Effector memory CD4-positive, alpha-beta T cell (primary cell): Measurements from ENCODE around the gene STAP2.
"Not testable (repeated sequence)": the region's sequence is repeated elsewhere in the genome, so short reads cannot be mapped to it uniquely, and the experiment has no call there.

Experiments used
- DNase-seq, 3 donors: peaks; one replicate each; pipeline ENCODE4 v3.0.0-alpha.2; 2020
- H3K27ac ChIP-seq: 2 replicates; pipeline ENCODE4 v1.7.0; 2013; ENCODE audit warnings: mild to moderate bottlenecking, low read length, moderate library complexity; ENCODE audit not compliant: insufficient read depth, poor library complexity, severe bottlenecking
- H3K27me3 ChIP-seq: replicated peaks from 2 replicates; pipeline ENCODE4 v1.7.0; 2013; ENCODE audit warnings: mild to moderate bottlenecking, low read length; ENCODE audit not compliant: insufficient read depth, control insufficient read depth, poor library complexity, severe bottlenecking
- H3K36me3 ChIP-seq: 2 replicates; pipeline ENCODE4 v1.7.0; 2013; ENCODE audit warnings: mild to moderate bottlenecking, low read length, moderate library complexity; ENCODE audit not compliant: control insufficient read depth, insufficient read depth
- H3K4me1 ChIP-seq: 2 replicates; pipeline ENCODE4 v1.7.0; 2013; ENCODE audit warnings: low read length, mild to moderate bottlenecking; ENCODE audit not compliant: control insufficient read depth, insufficient read depth, poor library complexity, severe bottlenecking
- H3K4me3 ChIP-seq: 2 replicates; pipeline ENCODE4 v1.7.0; 2013; ENCODE audit warnings: low read length, low read depth, mild to moderate bottlenecking; ENCODE audit not compliant: insufficient read depth, poor library complexity, severe bottlenecking
- H3K9me3 ChIP-seq: 2 replicates; pipeline ENCODE4 v1.7.0; 2013; ENCODE audit warnings: mild to moderate bottlenecking, low read length, moderate library complexity; ENCODE audit not compliant: control insufficient read depth

STAP2 gene

GRCh38 chr19:4279530-4280422 is 58.9 kb downstream of the STAP2 start:
- no peaks in the 10 kb centered on the region for H3K36me3 ChIP-seq
- H3K4me3 ChIP-seq = peak overlapping the region; percentile 8
- H3K9me3 ChIP-seq = no peaks in the 10 kb centered on the region
- no peak for DNase-seq
- no peak overlapping the region for H3K27ac ChIP-seq
- H3K27me3 ChIP-seq = peaks cover 18% of the 10 kb centered on the region
- peaks cover 10% of the 10 kb centered on the region for H3K4me1 ChIP-seq

- Histone ChIP-seq H3K4me3 (peak overlapping the region; percentile 8), H3K9me3 (no peaks in the 10 kb centered on the region), H3K4me1 (peaks cover 10% of the 10 kb centered on the region), H3K27ac (no peak overlapping the region), H3K27me3 (peaks cover 18% of the 10 kb centered on the region), H3K36me3 (no peaks in the 10 kb centered on the region)
- no peak for DNase-seq
Observed at GRCh38 chr19:4279267-4279529, 59.4 kb downstream of the STAP2 start.

DNA sequence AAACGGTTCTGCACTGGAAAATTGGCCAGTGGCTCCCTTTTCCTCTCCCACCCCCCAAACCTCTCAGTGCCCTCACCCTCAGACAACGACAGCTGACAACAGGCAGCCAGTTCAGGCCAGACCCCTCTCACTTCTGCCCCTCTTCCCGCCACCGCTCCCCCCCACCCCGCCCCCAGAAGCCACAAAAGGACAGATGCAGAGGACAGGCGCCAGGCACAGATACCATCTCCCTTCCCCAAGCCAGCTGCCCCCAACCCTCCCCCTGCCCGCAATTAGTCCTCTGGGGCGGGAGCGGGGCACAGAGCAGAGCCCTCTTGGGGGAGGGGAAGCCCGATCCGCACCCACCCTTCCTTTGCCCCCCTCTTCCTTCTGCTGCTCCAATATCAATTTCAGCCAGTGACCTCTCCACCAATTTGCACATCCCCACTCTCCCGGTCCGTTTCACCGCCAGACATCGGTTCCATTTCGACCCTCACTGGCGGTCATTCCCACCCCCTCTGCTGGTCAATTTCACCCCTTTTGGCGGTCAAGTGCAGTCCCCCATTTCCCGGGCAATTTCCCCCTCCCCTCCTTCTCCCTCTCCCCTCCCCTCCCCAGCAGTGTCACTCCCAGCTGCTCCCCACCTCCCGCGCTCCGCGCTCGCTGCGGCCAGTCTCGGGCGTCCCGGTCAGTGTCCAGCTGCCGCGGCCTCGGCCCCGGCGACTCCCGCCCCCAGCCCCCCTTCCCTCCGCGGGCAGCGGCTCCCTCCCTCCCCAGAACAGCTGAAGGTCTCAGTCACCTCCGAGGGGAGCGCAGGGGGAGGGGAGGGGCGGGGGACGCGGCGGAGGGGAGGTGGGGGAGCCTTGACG is 60.0 kb downstream of the STAP2 start, which contains the start of gene SHD:
TSS of gene SHD (plus strand) at position 848 of the 848 bp plus-strand sequence. CDS start 798 bp downstream, outside the sequence.
- Histone ChIP-seq H3K9me3 (no peaks in the 10 kb centered on the region), H3K27ac (no peak within 1 kb of the TSS), H3K4me1 (peaks cover 10% of the 10 kb centered on the region), H3K4me3 (peak within 1 kb of the TSS; percentile 8), H3K27me3 (peaks cover 18% of the 10 kb centered on the region), H3K36me3 (no peaks in the 10 kb centered on the region)
- no peak for DNase-seq

DNA sequence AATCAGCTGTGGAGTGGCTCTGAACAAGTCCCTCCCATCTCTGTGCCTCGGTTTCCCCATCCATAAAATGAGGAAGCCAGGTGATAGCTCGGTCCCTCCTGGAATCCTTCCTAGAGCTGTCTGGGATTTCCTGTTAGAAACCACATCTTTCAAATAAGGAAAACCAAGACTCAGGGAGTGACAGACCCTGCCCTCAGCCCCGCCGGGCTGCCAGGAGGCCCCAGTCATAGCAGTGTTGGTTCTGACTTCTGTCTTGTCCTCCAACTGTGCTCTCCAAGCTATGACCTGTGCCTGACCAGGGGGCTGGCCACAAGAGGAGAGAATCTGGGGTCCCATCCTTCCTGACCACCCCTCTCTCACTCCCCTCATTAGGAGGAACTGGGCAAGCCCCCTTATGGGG is 60.6 kb downstream of the STAP2 start:
- peaks cover 18% of the 10 kb centered on the region for H3K27me3 ChIP-seq
- H3K4me3 ChIP-seq = no peak overlapping the region
- H3K27ac ChIP-seq = no peak overlapping the region
- DNase-seq = no peak
- no peaks in the 10 kb centered on the region for H3K9me3 ChIP-seq
- no peaks in the 10 kb centered on the region for H3K36me3 ChIP-seq
- H3K4me1 ChIP-seq = peaks cover 10% of the 10 kb centered on the region

- H3K4me1 ChIP-seq = peaks cover 10% of the 10 kb centered on the region
- peaks cover 18% of the 10 kb centered on the region for H3K27me3 ChIP-seq
- H3K36me3 ChIP-seq = no peaks in the 10 kb centered on the region
Observed at GRCh38 chr19:4277191-4277696, 61.4 kb downstream of the STAP2 start.

DNA sequence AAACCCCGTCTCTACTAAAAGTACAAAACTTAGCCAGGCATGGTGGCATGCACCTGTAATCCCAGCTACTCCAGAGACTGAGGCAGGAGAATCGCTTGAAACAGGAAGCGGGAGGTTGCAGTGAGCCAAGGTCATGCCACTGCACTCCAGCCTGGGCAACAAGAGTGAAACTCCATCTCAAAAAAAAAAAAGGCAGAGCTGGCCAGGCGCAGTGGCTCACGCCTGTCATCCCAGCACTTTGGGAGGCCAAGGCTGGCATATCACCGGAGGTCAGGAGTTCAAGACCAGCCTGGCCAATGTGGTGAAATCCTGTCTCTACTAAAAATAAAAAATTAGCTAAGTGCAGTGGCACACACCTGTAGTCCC is 64.3 kb downstream of the STAP2 start:
- H3K27me3 ChIP-seq, H3K4me3 ChIP-seq, H3K36me3 ChIP-seq, H3K4me1 ChIP-seq, H3K27ac ChIP-seq, DNase-seq, H3K9me3 ChIP-seq: not testable (repeated sequence)

More at GRCh38 chr19:4277191-4277696, 61.4 kb downstream of the STAP2 start:
- no peak overlapping the region for H3K27ac ChIP-seq
- no peaks in the 10 kb centered on the region for H3K9me3 ChIP-seq
- H3K4me3 ChIP-seq = no peak overlapping the region
- DNase-seq = no peak
